ENCODE data around the gene PANK1. TPM values are rescaled to one million over a fixed set of nuclear protein-coding genes. Genes with fewer than 3 reads are reported as not detected.

PANK1 gene
- total RNA-seq, 1 experiment from 2014 or later = 33.2 TPM

- no peak overlapping the region for H3K27ac Mint-ChIP-seq
- no peak overlapping the region for H2BK20ac ChIP-seq (ENCODE audit: low read depth, low read length, poor library complexity, severe bottlenecking)
- no peak overlapping the region for H3K4me3 Mint-ChIP-seq
- no peak overlapping the region for H3T11ph ChIP-seq (ENCODE audit: low read length)
- H3K56ac ChIP-seq (ENCODE audit: insufficient read length, low read depth, low read length) = no peak overlapping the region
- H3K4me1 Mint-ChIP-seq = no peaks in the 10 kb centered on the region
- H3K36me3 Mint-ChIP-seq (ENCODE audit: insufficient read depth in 1 of 3, low read depth in 3 of 3) = no peaks in the 10 kb centered on the region
- no CpG with 5 or more reads among the region's 2 CpGs for WGBS (ENCODE audit: extremely low coverage, insufficient read length, low lambda C conversion rate)
- H3K9me3 ChIP-seq (ENCODE audit: control insufficient read depth, low read depth, low read length) = no peaks in the 10 kb centered on the region
- no peak overlapping the region for H3K4me2 ChIP-seq (ENCODE audit: insufficient read depth, insufficient read length, low read length)
- no peak overlapping the region for H3K23ac ChIP-seq (ENCODE audit: insufficient read length, low read depth, low read length)
- no peak for DNase-seq
- H3K27ac ChIP-seq (ENCODE audit: insufficient read length, low read depth, low read length) = no peak overlapping the region
- no peak overlapping the region for H3K9ac ChIP-seq (ENCODE audit: extremely low read depth, insufficient read length, low read length)
- H3K79me2 ChIP-seq (ENCODE audit: insufficient read depth, low read length) = no peaks in the 10 kb centered on the region
- TF ChIP-seq, protein P1, sequence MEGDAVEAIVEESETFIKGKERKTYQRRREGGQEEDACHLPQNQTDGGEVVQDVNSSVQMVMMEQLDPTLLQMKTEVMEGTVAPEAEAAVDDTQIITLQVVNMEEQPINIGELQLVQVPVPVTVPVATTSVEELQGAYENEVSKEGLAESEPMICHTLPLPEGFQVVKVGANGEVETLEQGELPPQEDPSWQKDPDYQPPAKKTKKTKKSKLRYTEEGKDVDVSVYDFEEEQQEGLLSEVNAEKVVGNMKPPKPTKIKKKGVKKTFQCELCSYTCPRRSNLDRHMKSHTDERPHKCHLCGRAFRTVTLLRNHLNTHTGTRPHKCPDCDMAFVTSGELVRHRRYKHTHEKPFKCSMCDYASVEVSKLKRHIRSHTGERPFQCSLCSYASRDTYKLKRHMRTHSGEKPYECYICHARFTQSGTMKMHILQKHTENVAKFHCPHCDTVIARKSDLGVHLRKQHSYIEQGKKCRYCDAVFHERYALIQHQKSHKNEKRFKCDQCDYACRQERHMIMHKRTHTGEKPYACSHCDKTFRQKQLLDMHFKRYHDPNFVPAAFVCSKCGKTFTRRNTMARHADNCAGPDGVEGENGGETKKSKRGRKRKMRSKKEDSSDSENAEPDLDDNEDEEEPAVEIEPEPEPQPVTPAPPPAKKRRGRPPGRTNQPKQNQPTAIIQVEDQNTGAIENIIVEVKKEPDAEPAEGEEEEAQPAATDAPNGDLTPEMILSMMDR (conservative IDR thresholded peaks at IDR 0.05) = no peak
- H3K9me3 Mint-ChIP-seq = no peaks in the 10 kb centered on the region
- no peak overlapping the region for H4K91ac ChIP-seq (ENCODE audit: insufficient read length, low read depth, low read length)
- H3K27me3 Mint-ChIP-seq (ENCODE audit: low read depth) = peaks cover 1% of the 10 kb centered on the region; the same call in 1 of the 2 replicates
- H3K14ac ChIP-seq (ENCODE audit: insufficient read depth, low read length) = no peak overlapping the region
- H3K23me2 ChIP-seq (ENCODE audit: insufficient read length, low read depth, low read length, poor library complexity, severe bottlenecking) = no peaks in the 10 kb centered on the region
- H2BK15ac ChIP-seq (ENCODE audit: low read depth, low read length) = no peak overlapping the region
- H3K27me3 ChIP-seq (ENCODE audit: insufficient read depth, low read length) = no peaks in the 10 kb centered on the region
- no peak overlapping the region for H2AK5ac ChIP-seq (ENCODE audit: insufficient read length, low read length)
- no peak overlapping the region for H4K8ac ChIP-seq (replicated peaks; ENCODE audit: insufficient read length, low read depth, low read length)
- H4K20me1 ChIP-seq (ENCODE audit: control insufficient read depth, insufficient read depth, insufficient read length) = no peaks in the 10 kb centered on the region
- H4K5ac ChIP-seq (ENCODE audit: insufficient read length, low read depth, low read length) = no peak overlapping the region
- H2BK120ac ChIP-seq (ENCODE audit: low read depth, low read length, poor library complexity, severe bottlenecking) = no peak overlapping the region
- H2BK5ac ChIP-seq (ENCODE audit: insufficient read length, low read length) = no peak overlapping the region
- H3K18ac ChIP-seq (ENCODE audit: insufficient read length, low read depth, low read length) = no peak overlapping the region
- H3K4me1 ChIP-seq (ENCODE audit: insufficient read depth, low read length) = no peaks in the 10 kb centered on the region
- no peaks in the 10 kb centered on the region for H3K79me1 ChIP-seq (ENCODE audit: insufficient read depth, low read depth, low read length, poor library complexity, severe bottlenecking)
- H2AFZ ChIP-seq (ENCODE audit: low read length) = no peak overlapping the region
- H3K4ac ChIP-seq (ENCODE audit: low read depth, low read length) = no peak overlapping the region
- no peak overlapping the region for H2BK12ac ChIP-seq (ENCODE audit: insufficient read length, low read depth, low read length)
These were observed 20.3 kb upstream of the PANK1 start for GRCh38 chr10:89665302-89665701.

All from H9 (cell line).